ENCODE measurements around the gene TMEM63A.

- TF ChIP-seq POLR2A (IDR thresholded peaks at IDR 0.05; ENCODE audit: low read depth, low read length) (no peak), TAF1 (IDR thresholded peaks at IDR 0.05; ENCODE audit: low read depth, low read length) (no peak)
Observed at GRCh38 chr1:225814381-225814780, 67.8 kb downstream of the TMEM63A start.

Measured in GM12891 (cell line).